CD4-positive, alpha-beta T cell treated with Interleukin-4 for 4 hours (primary cell): ENCODE measurements around the gene TRAPPC3.

Source experiments
- DNase-seq: peaks from one replicate; pipeline ENCODE4 v3.0.0-alpha.2; 2020

TRAPPC3 gene

GRCh38 chr1:36125129-36125991 is 23.9 kb downstream of the TRAPPC3 start, which contains the start of gene COL8A2:
Gene COL8A2 (minus strand): TSS chr1:36125222. CDS start chr1:36100242, 24,980 bp downstream.
- DNase-seq, result no peak

GRCh38 chr1:36124404-36125128 is 24.7 kb downstream of the TRAPPC3 start:
- no peak for DNase-seq

DNA sequence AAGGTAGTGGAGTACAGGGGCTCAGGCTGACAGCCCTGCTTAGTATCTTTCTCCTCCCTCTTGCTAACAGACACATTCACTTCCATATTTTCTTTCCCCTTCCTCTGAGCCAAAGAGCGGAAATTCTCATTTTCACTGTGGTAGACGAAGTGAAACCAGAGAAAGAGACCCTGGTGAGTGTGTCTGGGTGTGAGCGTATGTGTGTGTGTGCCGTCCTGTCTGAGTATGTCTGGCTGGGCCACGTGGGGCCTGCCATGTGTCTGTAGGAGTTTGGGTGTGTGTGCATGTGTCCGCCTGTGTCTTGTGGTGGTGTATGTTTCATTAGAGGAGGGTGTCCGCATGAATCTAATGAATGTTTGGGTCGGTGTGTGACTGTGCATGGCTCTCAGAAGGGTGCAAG is 25.9 kb downstream of the TRAPPC3 start:
- peak; percentile 14 for DNase-seq

GRCh38 chr1:36122062-36123030 is 26.9 kb downstream of the TRAPPC3 start:
- no peak for DNase-seq

GRCh38 chr1:36119456-36119855 is 29.8 kb downstream of the TRAPPC3 start:
- no peak for DNase-seq

DNA sequence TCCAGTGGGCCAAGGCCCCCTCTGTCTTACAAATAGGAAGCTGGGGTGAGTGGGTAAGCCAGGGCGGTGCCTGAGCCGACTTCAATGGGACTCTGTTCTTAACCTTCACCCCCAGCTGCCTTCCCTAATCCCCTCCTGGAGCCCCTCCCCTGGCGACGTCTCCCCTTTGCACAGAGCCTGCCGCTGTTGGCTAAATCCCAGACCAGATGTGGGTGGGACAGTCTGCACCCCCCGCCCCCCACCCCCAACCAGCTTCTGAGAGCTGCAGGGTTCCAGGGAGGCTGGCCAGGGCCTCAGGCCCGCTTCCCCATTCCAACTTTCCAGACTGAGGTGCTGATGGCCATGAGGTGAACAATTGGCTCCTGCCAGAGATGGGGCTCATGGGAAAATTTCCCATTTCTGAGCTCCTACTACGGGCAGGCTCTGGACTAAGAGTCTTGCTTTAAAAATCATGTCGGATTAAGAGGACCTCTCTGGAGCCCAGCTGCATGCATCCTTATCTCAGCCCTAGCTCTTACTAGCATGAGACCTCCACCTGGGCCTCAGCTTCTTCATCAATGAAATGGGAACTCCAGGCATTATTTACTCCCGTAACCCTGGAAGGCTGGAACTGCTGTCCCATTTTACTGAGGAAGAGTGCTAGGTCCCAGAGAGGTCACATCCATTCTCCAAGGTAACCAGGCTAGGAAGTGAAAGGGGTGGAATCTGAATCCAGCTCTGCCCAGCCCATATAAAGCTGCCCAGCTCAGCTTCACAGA is 30.7 kb downstream of the TRAPPC3 start:
- DNase-seq, result no peak

DNA sequence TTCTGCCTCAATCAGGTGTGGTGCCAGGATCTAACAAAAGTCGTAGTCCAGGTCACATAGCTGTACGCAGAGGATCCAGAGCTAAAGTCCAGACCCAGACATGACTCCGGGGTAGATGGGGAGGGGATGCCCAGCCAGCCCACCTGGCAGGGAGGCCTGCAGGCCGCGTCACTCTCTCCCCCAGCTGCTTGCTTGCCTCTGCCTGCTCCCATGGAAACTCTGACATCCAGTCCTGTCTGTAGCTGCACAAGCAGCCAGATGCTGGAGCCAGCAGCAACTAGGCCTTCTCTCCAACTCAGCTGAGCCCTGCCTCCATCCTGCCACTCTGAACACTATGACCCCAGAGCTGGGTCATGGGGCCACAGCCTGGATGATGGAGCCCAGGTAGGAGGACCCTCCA is 32.4 kb downstream of the TRAPPC3 start:
- no peak for DNase-seq

DNA sequence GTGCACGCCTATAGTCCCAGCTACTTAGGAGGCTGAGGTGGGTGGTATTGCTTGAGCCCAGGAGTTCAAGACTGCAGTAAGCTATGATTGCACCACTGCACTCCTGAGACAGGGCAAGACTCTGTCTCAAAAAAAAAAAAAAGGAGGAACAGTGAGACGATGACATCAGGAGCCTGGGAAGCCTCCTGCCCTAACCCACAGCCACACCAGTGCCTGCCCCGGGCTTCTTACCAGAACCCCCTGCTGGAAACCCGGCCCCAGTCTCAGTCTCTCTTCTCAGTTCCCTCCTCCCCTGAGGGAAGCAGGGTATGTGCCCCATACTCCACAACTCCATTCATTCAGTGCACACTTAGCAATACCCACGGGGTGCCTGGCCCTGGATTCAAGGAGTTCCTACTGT is 33.4 kb downstream of the TRAPPC3 start:
- no peak for DNase-seq

DNA sequence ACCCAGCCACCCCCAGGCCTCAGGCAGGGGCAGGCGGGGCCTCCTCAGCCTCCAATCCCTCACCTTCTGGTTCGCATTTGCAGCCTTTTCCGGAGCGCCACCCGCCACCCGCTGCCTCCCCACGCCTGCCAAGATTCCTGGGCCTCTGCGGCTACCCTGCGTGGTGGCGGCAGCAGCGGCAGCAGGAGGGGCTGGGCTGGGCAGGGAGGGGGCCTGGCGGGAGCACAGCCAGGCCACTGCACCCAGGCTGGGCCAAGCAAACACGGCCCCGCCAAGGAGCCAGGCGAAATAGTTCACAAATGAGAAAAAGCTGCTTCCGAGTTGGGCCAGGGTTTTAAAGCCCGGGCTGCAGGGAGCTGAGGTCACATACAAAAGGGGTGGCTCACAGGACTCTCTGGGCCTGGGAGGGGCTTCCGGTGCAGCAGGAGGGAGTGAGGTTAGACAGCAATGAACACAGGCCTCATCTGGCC is 34.1 kb downstream of the TRAPPC3 start:
- DNase-seq, result no peak

- DNase-seq, result no peak
These were observed 34.9 kb downstream of the TRAPPC3 start for GRCh38 chr1:36114371-36114770.

GRCh38 chr1:36112823-36113222 is 36.5 kb downstream of the TRAPPC3 start:
- no peak for DNase-seq

- DNase-seq, result no peak
These were observed 38.1 kb downstream of the TRAPPC3 start for GRCh38 chr1:36111151-36111550.

GRCh38 chr1:36109041-36109679 is 40.1 kb downstream of the TRAPPC3 start:
- peak; percentile 34 for DNase-seq

DNA sequence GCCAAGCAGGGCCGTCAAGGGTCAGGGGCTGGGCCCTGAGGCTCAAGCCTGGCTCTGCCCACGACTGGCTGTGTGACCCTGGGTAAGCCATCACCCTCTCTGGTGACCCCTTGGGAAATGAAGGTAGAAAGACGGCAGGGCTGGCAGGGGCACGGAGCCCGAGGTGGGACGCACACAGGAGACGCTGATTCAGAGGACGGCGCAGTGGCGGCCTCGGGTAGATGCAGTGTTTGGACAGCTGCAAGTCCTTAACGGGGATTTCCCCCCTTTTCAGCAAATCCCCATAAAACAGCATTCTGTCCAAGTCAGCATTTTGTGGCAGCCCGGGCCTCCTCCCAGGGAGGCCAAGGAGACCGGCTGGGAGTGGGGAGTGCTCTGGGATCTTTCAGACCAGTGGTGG is 41.0 kb downstream of the TRAPPC3 start:
- DNase-seq, result no peak

DNA sequence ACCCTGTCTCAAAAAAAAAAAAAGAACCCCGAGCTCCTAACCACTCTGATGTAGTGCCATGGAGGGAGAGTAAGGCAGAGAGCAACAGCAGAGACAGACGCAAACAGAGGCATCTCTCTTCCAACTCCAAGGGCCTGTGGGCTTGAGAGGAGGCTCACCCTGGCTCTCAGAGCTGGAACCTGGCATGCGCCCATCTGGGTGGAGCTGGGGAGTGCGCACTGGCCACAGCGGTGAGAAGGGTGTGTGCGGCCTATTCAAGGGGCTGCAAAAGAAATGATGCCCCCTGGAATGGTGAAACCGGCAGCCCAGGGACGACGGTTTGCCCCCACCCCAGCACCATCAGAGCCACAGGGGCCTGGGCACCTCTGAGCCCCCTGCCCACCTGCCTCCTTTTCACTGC is 41.9 kb downstream of the TRAPPC3 start:
- DNase-seq, result no peak

- no peak for DNase-seq
These were observed 43.0 kb downstream of the TRAPPC3 start for GRCh38 chr1:36106269-36106668.

DNA sequence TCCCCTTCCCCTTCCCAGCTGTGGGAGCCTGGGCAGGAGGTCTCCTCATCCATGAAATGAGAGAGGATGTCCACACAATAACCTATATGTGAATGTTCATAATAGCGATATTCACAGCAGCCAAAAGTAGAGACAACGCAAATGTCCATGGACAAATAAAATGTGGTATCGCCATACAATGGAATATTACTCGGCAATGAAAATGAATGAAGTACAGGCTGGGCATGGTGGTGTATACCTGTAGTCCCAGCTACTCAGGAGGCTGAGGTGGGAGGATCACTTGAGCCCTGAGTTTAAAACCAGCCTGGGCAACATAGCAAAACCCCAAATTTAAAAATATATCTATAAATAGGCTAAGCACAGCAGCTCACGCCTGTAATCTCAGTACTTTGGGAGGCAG is 47.7 kb downstream of the TRAPPC3 start:
- DNase-seq, result no peak

GRCh38 chr1:36100376-36100775 is 48.9 kb downstream of the TRAPPC3 start:
- DNase-seq, result no peak

GRCh38 chr1:36099681-36100341 is 49.5 kb downstream of the TRAPPC3 start:
- peak; percentile 58 for DNase-seq

DNA sequence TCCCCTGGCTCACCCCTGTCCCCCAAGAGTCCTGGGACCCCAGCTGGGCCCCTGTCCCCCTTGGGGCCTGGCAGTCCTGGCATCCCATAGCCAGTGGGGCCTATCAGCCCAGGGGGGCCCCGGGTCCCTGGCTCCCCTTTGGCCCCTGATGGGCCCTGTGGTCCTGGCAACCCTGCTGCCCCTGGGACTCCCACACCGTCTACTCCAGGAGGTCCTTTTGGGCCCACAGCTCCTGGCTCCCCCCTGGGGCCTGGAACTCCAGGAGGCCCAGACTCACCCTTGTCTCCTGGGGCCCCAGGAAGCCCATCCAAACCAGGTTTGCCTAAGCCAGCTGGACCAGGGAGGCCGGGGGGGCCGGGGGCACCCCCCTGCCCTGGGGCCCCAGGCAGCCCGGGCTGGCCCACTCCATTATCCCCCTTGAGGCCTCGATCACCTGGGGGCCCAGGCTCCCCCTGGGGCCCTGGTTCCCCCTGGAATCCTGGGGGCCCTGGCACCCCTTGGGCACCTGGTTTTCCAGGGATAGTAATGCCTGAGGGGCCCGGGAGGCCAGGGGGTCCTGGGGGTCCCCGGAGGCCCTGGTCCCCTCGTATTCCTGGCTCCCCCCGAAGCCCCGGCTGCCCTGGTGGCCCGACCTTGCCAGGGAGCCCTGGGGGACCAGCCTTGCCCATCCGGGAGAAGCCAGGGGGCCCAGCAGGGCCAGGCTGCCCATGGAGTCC is 50.5 kb downstream of the TRAPPC3 start:
- DNase-seq, result no peak
